PFSK-1 (cell line): Measurements from ENCODE around the gene WSB1.

Experiments
- POLR2AphosphoS5 ChIP-seq: IDR thresholded peaks from 2 replicates; pipeline ENCODE4 v1.6.1; 2012; ENCODE audit warnings: low read depth, mild to moderate bottlenecking, control low read depth, low read length, moderate library complexity
- SIN3A ChIP-seq: IDR thresholded peaks from 2 replicates; pipeline ENCODE4 v1.6.1; 2012; ENCODE audit warnings: mild to moderate bottlenecking, low read length, moderate library complexity, borderline replicate concordance; ENCODE audit not compliant: insufficient read depth

DNA sequence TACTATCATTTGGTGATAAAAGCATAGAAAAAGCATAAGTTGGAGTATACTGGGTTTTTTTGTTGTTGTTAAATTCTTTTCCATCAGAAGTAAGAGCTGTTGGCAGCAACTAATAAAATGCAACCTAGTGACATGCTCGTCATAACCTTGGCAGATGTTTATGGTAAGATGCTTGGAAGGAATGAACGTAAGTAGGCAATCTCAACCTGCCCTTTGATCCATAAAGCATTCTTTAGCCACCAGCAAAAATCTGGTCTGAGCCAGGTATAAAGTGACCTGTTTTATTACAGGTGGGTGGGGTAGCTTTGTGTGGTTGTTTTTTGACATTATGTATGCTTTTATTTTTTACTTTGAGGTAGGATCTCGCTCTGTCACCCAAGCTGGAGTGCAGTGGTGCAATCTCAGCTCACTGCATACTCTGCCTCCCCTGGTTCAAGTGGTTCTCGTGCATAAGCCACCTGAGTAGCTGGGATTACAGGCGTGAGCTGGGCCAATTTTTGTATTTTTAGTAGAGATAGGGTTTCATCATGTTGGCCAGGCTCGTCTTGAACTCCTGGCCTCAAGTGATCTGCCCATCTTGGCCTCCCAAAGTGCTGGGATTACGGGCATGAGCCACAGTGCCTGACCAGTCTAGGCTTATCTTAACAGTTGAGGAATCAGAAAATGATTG, 22.0 kb downstream of the WSB1 start:
- TF ChIP-seq POLR2AphosphoS5 = no peak
- no peak for TF ChIP-seq SIN3A
